Astrocyte of the cerebellum (primary cell): ENCODE data around the gene ZNF526.

Experiments used
- DNase-seq: peaks from one replicate; pipeline ENCODE4 v3.0.0-alpha.2; 2011; ENCODE audit warnings: low read depth
- H3K4me3 ChIP-seq: 2 replicates; pipeline ENCODE4 v1.5.1; 2011; ENCODE audit warnings: mild to moderate bottlenecking, low read depth, low read length, moderate library complexity
- CTCF ChIP-seq: IDR thresholded peaks from 2 replicates; pipeline ENCODE4 v1.5.1; 2012; ENCODE audit warnings: low read length, low read depth, moderate library complexity, mild to moderate bottlenecking; ENCODE audit errors: missing control alignments
- in situ Hi-C: cut with HindIII; loops from 2 replicates; pipeline ENCODE4 v1.10.0; 2017; ENCODE audit warnings: low sequenced_read_pairs

The ZNF526 gene

DNA sequence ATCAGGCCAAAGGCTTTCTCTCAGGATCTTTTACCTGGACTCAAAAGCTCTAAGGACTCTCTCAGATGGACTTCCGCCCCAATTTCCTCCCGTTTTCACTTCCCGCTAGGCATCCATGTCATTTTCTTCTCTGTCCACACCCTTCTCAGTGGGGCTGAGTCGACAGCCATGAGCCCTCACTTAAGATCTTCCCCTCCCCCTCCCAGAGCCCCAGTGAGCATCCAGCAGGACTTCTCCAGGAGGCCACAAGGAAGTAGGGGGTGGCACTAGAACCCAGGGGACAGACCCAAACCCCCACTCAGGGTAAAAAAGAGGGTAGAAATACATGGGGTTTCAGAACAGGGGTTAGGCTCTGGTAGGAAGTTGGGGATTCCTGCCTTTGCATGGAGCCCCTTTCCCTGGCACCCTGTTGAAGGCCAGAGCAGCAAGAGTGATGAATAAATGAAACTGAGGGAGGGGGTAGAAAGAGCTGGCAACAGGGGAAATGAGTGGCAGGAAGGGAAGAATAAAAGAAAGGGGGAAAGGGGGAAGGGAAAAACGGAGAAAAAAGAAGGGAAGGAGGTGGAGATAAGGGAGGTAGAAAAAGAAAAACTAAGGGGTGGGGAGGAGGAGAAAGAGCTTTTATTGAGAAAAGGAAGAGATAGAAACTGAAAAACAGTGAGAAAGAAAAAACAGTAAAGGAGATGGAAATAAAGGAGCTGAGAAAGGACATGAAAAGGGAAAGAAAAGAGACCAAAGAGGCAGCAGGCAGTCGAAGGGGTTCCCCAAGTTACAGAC, 45.0 kb upstream of the ZNF526 start:
- no peak overlapping the region for H3K4me3 ChIP-seq
- no peak for DNase-seq
- no peak for TF ChIP-seq CTCF
- in situ Hi-C loops, result no loop called here

DNA sequence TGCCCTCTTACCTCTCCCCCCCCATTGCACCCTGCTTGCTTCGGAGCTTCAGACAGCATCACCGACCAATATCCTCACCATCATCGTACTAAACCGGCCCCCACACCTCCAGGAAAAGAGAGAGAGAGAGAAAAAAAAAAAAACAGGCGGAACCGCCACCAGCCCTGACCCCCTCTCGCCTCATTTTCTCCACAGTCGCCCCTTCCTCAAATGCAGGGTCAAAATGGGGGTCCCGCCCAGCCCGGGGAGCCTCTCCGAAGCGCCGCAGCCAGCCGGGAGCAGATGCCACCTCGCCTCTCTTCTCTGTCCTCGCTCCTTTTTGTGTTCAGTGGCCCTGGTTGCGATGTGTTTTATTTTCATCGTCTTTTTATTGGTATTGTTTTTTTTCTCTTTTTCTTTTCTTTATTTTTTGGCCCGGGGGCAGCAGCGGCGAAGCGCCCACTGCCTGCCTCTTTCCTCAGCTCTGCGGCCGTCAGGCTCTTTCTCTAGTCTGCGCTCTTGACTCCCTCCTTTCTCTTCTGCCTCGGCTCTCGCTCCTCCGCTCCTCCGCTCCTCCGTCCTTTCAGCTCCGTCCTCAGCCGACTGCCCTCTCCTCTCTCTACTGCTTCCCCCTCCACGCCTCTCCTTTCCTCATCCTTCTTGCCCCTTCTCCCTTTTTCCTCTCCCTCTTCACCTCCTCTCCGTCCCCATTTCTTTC, 44.0 kb upstream of the ZNF526 start:
- DNase-seq, result no peak

GRCh38 chr19:42176649-42176989, 43.5 kb upstream of the ZNF526 start:
- TF ChIP-seq CTCF, result no peak
- no peak for DNase-seq
- H3K4me3 ChIP-seq, result peak overlapping the region; percentile 43
- in situ Hi-C loops, result no loop called here

More for the DNA sequence above, 44.0 kb upstream of the ZNF526 start:
- no peak for TF ChIP-seq CTCF
- in situ Hi-C loops, result no loop called here
- peak overlapping the region; percentile 43 for H3K4me3 ChIP-seq

DNA sequence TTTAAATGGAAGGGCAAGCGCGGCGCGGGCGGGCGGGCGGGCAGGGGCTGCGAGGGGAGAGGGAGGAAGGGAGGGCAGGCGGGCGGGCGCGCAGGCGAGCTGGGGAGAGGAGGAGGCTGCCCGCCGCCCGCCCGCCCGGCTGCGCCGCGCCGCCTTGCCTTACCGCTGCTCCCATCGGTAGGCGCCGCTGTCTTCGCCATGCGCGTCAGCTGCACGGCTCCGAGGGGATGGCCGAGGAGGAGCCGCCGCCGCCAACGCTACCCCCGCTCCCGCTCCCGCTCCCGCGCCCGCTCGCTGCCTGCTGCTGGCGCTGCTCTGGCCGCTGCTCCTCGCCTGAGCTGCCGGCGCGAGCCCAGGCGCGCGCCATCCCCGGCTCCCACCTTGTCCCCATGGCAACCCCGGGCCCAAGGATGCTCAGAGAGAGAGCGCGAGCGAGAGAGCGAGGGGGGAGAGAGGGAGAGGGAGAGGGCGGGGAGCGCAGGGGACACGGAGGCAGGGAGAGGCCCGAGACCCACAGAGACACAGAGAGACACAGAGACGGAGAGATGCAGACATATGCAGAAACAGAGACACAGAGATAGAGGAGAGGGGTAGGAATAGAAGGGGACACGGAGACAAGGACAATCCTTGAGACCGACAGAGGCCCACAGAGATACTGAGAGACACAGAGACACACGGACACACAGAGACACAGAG, 43.0 kb upstream of the ZNF526 start:
- DNase-seq, result peak; percentile 15
- H3K4me3 ChIP-seq, result peak overlapping the region; percentile 43
- in situ Hi-C loops, result no loop called here
- TF ChIP-seq CTCF, result peak; percentile 25

DNA sequence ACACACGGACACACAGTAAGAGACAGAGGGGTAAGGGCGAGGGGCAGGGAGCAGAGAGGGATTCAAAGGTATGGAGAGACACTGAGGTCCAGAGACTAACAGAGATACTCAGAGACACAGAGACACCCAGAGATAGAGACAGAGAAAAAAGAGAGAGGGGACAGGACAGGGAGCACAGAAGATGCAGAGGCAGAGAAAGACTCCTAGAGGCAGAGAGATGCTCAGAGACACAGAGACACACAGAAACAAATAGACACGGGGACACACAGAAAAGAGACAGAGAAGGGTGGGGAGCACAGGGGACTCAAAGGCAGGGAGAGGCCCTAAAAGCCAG, 42.5 kb upstream of the ZNF526 start:
- in situ Hi-C loops, result no loop called here
- H3K4me3 ChIP-seq, result no peak overlapping the region
- DNase-seq, result no peak
- no peak for TF ChIP-seq CTCF

DNA sequence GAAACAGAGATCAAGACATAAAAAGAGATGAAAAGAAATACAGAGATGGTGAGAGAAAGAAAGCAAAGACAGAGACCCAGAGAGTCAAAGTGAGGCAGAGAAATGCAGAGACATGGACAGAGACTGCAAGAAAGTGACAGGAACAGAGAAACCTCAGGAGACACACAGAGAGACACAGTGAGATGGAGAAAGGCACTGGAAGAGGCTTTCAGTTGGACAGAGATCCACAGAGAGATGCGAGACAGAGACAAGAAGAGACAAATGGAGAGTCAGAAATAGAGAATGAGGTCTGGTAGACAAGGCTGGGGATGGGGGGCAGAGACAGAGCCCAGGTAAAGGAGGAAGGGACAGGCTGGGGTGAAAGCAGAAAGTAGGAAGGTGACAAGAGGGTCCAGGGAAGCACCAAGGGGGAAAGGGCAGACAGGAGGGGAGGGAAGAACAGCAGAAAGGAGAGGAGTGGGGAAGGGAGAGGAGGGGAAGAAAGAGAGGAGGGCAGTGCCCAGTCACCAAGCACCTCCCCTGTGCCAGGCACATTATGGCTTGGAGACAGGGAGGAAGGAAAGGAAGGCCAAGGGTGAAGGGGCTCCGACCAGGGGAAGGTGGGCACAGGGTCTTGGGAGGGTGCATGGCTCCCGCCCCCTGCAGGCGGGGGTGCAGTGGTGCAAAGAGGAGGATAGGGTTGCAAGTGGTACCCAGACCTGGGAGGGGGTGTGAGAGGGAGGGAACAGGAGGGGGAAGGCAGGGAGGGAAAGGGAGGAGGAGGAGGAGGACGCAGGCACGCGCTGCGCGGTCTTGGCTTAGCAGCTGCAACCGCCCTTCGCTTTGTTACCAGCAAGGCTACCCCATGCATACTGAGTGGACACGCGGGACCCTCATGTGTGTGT, 41.1 kb upstream of the ZNF526 start:
- TF ChIP-seq CTCF, result peak; percentile 36
- no peak for DNase-seq
- in situ Hi-C loops, result no loop called here
- no peak overlapping the region for H3K4me3 ChIP-seq
